Calu3 (cell line): ENCODE measurements around the gene ARHGAP6. TPM values are rescaled to one million over a fixed set of nuclear protein-coding genes. Genes with fewer than 3 reads are reported as not detected.

Experiments used
- BruUV-seq: library from RNA; stranded (reverse); fragments of 400-500 nt; replicated peaks from 2 replicates; lab custom pipeline; 2021; lab: Mats Ljungman, UMichigan
- CTCF ChIA-PET: fragments of 300-600 bp; sonication (Branson Sonifier 250); formaldehyde crosslinking; loops from one replicate; lab custom pipeline; 2022; ENCODE audit warnings: antibody characterized with exemption; lab: Charles Lee
- DNase-seq: peaks from one replicate; pipeline ENCODE4 v3.0.0; 2022
- H3K27ac Mint-ChIP-seq: one replicate; pipeline ENCODE4 v1.8.0; 2022; ENCODE audit warnings: mixed read lengths; ENCODE audit not compliant: unreplicated experiment
- H3K27me3 Mint-ChIP-seq: one replicate; pipeline ENCODE4 v1.8.0; 2022; ENCODE audit warnings: mixed read lengths; ENCODE audit not compliant: unreplicated experiment
- H3K36me3 Mint-ChIP-seq: one replicate; pipeline ENCODE4 v1.8.0; 2022; ENCODE audit warnings: mild to moderate bottlenecking, moderate library complexity, mixed read lengths; ENCODE audit not compliant: insufficient read depth, unreplicated experiment
- H3K4me1 Mint-ChIP-seq: one replicate; pipeline ENCODE4 v1.8.0; 2022; ENCODE audit warnings: mild to moderate bottlenecking, low read depth, mixed read lengths; ENCODE audit not compliant: unreplicated experiment
- H3K4me3 Mint-ChIP-seq: one replicate; pipeline ENCODE4 v1.8.0; 2022; ENCODE audit warnings: mild to moderate bottlenecking, low read depth, moderate library complexity, mixed read lengths; ENCODE audit not compliant: unreplicated experiment
- H3K9me3 Mint-ChIP-seq: one replicate; pipeline ENCODE4 v1.8.0; 2022; ENCODE audit warnings: low read depth, mixed read lengths; ENCODE audit not compliant: unreplicated experiment
- intact Hi-C: fragments of 100-400 bp; cut with micrococcal nuclease; formaldehyde crosslinking; loops from one replicate; pipeline ENCODE4 v1.10.0; 2022; ENCODE audit not compliant: unreplicated experiment
- total RNA-seq: library from RNA; stranded (reverse); gene quantifications from 2 replicates; pipeline ENCODE4 v1.2.3, GENCODE V29; 2022
- TF ChIP-seq, protein P1 (sequence below): fragments of 200-600 bp; IDR thresholded peaks from one replicate; pipeline ENCODE4 v1.8.0; 2022; ENCODE audit warnings: antibody characterized with exemption; ENCODE audit not compliant: unreplicated experiment

ARHGAP6 gene
- total RNA-seq, 1 experiment from 2014 or later, result not detected

- intact Hi-C loops, result no loop called here
- BruUV-seq, result no TSS peak
- no peak for DNase-seq
- Mint-ChIP-seq H3K27ac (no peak overlapping the region), H3K27me3 (peaks cover 7% of the 10 kb centered on the region), H3K4me1 (no peaks in the 10 kb centered on the region), H3K4me3 (no peak overlapping the region), H3K36me3 (no peaks in the 10 kb centered on the region), H3K9me3 (no peaks in the 10 kb centered on the region)
- CTCF ChIA-PET, result no interaction called here
- TF ChIP-seq, protein P1, sequence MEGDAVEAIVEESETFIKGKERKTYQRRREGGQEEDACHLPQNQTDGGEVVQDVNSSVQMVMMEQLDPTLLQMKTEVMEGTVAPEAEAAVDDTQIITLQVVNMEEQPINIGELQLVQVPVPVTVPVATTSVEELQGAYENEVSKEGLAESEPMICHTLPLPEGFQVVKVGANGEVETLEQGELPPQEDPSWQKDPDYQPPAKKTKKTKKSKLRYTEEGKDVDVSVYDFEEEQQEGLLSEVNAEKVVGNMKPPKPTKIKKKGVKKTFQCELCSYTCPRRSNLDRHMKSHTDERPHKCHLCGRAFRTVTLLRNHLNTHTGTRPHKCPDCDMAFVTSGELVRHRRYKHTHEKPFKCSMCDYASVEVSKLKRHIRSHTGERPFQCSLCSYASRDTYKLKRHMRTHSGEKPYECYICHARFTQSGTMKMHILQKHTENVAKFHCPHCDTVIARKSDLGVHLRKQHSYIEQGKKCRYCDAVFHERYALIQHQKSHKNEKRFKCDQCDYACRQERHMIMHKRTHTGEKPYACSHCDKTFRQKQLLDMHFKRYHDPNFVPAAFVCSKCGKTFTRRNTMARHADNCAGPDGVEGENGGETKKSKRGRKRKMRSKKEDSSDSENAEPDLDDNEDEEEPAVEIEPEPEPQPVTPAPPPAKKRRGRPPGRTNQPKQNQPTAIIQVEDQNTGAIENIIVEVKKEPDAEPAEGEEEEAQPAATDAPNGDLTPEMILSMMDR, result no peak
Measured at GRCh38 chrX:11555759-11556158, 110.0 kb downstream of the ARHGAP6 start.

DNA sequence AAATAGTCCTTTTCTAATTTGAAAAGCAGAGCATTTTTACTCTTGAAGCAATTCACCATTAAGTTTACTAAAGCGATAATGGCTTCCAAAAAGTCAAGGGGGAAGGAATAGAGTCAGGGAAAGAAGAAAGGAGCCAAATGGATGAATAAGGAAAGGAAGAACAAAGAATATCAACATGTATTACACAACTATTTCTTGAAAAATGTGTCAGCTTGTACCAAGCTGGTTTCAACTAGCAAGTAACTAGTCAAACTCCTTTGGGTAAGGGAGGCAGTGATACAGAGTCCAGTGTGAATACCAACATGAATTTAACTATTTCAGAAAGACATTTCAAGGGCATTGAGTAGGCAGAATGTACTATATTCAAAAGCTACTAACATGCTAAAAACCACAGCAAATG, 112.1 kb downstream of the ARHGAP6 start:
- H3K27me3 Mint-ChIP-seq, result peaks cover 20% of the 10 kb centered on the region
- no peaks in the 10 kb centered on the region for H3K4me1 Mint-ChIP-seq
- TF ChIP-seq, protein P1, result no peak
- intact Hi-C loops, result no loop called here
- DNase-seq, result no peak
- CTCF ChIA-PET, result interaction anchor here (0.7 to 0.9 kb wide), 2 partner anchors 22 to 722 kb away, joined by 3 read pairs; no protein-coding TSS in a partner anchor
- no peaks in the 10 kb centered on the region for H3K9me3 Mint-ChIP-seq
- no peaks in the 10 kb centered on the region for H3K36me3 Mint-ChIP-seq
- H3K4me3 Mint-ChIP-seq, result no peak overlapping the region
- BruUV-seq, result no TSS peak
- no peak overlapping the region for H3K27ac Mint-ChIP-seq

DNA sequence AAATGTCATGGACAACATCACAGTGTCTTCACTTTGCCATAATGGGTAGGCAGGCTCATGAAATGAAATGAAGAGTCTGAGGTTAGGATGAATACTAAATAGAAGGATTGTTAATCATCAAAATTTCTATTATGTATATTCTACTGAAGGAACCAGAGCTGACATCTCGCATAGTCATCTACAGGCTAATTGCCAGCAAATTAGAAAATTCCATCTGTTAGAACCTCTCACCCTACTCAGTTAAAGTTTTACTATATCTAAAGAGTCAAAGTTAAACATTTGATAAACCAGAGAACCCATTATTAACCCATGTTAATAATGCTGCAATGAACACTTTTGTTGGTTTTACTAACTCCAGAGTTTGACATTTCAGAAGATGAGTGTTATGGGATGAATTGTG, 114.6 kb downstream of the ARHGAP6 start:
- CTCF ChIA-PET, result no interaction called here
- peaks cover 20% of the 10 kb centered on the region for H3K27me3 Mint-ChIP-seq
- H3K4me1 Mint-ChIP-seq, result no peaks in the 10 kb centered on the region
- intact Hi-C loops, result no loop called here
- no peak for DNase-seq
- H3K9me3 Mint-ChIP-seq, result no peaks in the 10 kb centered on the region
- H3K4me3 Mint-ChIP-seq, result no peak overlapping the region
- H3K27ac Mint-ChIP-seq, result peak overlapping the region; percentile 32
- no TSS peak for BruUV-seq
- TF ChIP-seq, protein P1, result no peak
- no peaks in the 10 kb centered on the region for H3K36me3 Mint-ChIP-seq

DNA sequence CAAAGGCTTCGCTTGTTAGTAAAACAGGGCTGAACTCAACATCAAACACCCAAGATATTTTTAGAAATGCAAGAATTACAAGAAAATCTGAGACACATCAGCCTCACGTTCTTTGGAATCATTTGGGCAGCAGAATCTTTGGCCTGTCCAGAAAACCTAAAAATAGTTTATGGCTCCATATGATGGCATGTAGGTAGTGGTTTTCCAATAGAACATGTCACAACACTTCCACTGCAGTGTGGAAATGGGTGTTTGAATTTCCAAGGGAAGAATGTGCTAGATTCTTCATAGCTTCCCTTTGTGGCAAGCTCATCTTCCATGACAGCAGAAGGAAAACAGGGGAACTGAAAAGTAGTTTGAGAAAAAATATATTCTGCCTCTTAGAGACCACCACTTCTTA, 118.8 kb downstream of the ARHGAP6 start:
- Mint-ChIP-seq H3K9me3 (no peaks in the 10 kb centered on the region), H3K4me3 (no peak overlapping the region), H3K36me3 (no peaks in the 10 kb centered on the region), H3K4me1 (no peaks in the 10 kb centered on the region), H3K27me3 (peaks cover 20% of the 10 kb centered on the region), H3K27ac (no peak overlapping the region)
- DNase-seq, result no peak
- intact Hi-C loops, result no loop called here
- no TSS peak for BruUV-seq
- TF ChIP-seq, protein P1, result no peak
- CTCF ChIA-PET, result no interaction called here
